LNCaP clone FGC (cell line): ENCODE results near the gene MTRFR.

Experiments used
- DNase-seq: peaks from one replicate; pipeline ENCODE4 v3.0.0-alpha.2; 2011; ENCODE audit warnings: low read depth
- H3K4me3 ChIP-seq: 2 replicates; pipeline ENCODE4 v1.5.1; 2011; ENCODE audit warnings: mild to moderate bottlenecking, low read depth, low read length, control low read depth
- TF ChIP-seq, protein P1 (sequence below): IDR thresholded peaks from 2 replicates; pipeline ENCODE4 v1.5.1; 2012; ENCODE audit warnings: mild to moderate bottlenecking; ENCODE audit not compliant: control insufficient read depth, insufficient read depth; ENCODE audit errors: extremely low read depth

MTRFR gene

DNA sequence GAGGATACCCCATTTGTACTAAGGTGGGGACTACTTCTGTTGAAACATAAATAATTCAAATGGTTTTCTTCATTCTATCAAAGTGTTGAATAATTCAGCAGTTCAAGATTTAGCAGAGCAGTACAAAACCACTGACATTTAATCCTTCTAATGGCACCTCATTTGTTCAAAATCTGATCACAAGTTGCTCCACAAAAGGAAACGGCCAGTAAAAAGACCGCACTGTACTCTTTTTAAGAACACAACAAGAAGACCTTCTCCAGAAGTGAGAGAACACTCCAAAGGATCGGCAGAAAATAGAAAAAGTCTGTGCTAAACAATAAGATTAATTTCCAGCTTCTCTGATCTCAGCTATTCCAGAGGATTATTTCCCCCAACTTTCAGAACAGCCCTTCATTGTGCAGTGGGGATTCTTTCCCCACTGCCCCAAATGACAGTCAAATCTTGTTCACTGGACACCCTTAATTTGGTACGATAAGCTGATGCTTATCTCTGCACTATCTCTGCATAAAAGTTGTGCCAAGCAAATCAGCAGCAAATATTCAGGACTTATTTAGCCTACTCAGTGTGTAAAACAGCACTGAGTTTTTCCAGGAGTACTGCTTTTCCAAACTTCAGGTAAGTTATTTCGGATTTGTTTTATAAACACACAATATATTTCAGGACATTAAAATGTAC, 5.5 kb upstream of the MTRFR start:
- H3K4me3 ChIP-seq: no peak overlapping the region
- DNase-seq: no peak
- TF ChIP-seq, protein P1, sequence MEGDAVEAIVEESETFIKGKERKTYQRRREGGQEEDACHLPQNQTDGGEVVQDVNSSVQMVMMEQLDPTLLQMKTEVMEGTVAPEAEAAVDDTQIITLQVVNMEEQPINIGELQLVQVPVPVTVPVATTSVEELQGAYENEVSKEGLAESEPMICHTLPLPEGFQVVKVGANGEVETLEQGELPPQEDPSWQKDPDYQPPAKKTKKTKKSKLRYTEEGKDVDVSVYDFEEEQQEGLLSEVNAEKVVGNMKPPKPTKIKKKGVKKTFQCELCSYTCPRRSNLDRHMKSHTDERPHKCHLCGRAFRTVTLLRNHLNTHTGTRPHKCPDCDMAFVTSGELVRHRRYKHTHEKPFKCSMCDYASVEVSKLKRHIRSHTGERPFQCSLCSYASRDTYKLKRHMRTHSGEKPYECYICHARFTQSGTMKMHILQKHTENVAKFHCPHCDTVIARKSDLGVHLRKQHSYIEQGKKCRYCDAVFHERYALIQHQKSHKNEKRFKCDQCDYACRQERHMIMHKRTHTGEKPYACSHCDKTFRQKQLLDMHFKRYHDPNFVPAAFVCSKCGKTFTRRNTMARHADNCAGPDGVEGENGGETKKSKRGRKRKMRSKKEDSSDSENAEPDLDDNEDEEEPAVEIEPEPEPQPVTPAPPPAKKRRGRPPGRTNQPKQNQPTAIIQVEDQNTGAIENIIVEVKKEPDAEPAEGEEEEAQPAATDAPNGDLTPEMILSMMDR: no peak

GRCh38 chr12:123229051-123229450, 4.2 kb upstream of the MTRFR start:
- no peak for DNase-seq
- TF ChIP-seq, protein P1: no peak
- peak overlapping the region; percentile 21 for H3K4me3 ChIP-seq

DNA sequence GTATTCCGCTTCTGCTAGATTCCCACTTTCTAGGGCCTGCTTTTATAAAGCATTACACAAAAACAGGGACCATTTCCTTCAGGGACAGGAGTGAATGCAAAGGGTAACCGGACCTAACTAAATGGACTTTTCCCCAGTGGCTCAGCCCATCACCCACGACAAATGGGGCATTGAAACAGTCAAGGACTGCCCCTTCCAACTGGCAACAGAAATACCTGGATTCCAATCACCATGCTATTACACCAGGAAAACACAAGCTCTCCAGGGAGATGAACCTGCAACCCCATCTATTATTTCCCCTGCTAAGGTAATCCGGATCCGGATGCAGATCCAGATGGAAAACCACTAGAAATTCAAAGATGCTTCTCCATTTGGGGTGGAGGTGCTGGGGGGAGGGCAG, 1.3 kb upstream of the MTRFR start:
- TF ChIP-seq, protein P1: no peak
- peak overlapping the region; percentile 96 for H3K4me3 ChIP-seq
- no peak for DNase-seq

DNA sequence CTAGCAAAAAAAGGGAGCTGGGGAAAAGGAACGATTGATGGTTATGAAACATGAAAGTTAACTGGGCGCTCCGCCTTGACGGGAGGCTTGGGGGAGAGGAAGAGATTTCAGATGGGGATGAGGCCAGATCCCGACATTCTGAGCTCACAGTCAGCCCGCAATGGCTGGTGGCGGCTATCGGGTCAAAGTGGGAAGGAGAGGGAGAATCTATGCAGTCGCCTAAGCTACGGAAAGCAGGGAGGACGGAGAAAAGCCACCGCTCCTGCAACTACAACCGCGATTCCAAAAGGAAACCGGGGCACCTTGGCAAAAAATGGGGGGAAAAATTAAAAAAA, 797 bp upstream of the MTRFR start:
- TF ChIP-seq, protein P1: no peak
- DNase-seq: no peak
- peak overlapping the region; percentile 96 for H3K4me3 ChIP-seq

DNA sequence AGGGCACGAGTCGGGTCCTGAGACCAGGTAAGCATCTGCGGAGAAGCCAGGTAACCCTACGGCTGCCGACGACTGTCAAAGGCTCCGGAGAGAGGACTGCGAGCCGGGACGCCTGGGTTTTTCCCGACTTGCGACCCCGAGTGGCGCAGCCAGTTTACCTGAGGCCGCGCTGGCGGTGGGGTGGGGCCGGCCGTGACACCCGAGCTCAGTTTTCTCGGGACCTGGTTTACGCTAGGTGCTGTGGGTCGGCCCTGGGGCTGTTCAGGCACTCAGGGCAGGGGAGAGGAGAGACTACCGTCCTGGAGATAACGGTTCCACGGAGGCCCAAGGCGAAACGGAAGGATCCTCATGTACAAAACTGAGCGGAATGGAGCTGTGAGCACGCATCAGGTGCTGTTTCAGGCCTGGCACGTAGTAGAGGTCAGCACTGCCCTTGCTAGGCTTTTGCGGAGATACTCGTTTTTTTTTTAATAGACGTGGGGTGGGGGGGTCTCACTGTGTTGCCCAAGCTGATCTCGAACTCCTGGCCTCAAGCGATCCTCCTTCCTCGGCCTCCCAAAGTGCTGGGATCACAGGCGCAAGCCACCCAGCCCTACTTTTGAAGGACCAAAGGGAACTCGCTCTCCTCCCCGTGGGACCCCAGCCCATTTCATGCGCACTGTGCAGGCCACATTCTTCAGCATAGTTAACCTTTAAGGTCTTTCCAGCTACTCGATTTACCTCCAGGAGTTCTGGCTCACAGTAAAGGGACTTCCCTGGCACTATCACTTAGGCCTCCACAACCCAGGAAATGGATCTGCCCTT, 471 bp downstream of the MTRFR start:
- H3K4me3 ChIP-seq: peak overlapping the region; percentile 96
- TF ChIP-seq, protein P1: no peak
- DNase-seq: no peak

DNA sequence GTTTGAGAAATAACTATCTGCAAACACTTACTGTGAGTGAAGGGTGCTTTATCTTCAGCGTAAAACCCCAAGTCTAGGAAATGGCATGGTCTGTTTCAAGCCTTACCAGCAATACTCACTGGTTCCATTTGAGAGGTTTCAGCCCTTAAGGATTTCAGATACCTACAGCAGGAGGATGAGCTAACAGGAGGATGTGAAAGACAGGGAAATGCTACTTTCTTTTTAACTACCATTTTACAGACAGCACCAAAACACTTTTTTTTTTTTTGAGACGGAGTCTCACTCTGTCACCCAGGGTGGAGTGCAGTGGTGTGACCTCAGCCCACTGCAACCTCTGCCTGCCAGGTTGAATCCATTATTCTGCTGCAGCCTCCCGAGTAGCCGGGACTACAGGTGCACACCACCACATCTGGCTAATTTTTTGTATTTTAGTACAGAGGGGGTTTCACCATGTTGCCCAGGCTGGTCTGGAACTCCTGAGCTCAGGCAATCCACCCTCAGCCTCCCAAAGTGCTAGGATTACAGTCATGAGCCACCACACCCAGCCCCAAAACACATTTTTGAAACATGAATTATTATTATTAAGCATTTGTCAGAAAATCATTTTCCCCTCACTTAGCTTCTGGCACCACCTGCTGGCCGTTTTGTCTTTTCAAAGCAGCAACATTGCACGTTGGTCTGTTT, 4.6 kb downstream of the MTRFR start:
- no peak for DNase-seq
- no peak overlapping the region for H3K4me3 ChIP-seq
- TF ChIP-seq, protein P1: peak; percentile 86
